GM12864 (cell line): ENCODE measurements around the gene OR51V1.
"Not testable (repeated sequence)": the region's sequence is repeated elsewhere in the genome, so short reads cannot be mapped to it uniquely, and the experiment has no call there.

Experiments
- DNase-seq: peaks from one replicate; pipeline ENCODE4 v3.0.0-alpha.2; 2011; ENCODE audit warnings: low read depth
- H3K4me3 ChIP-seq: 2 replicates; pipeline ENCODE4 v1.5.1; 2011; ENCODE audit warnings: mild to moderate bottlenecking, low read depth, low read length, control low read depth
- TF ChIP-seq, protein P1 (sequence below): IDR thresholded peaks from 2 replicates; pipeline ENCODE4 v1.5.1; 2011; ENCODE audit warnings: low read depth, mild to moderate bottlenecking, moderate library complexity, low read length, control low read depth, inconsistent platforms; ENCODE audit errors: missing control alignments

The OR51V1 gene, protein sequence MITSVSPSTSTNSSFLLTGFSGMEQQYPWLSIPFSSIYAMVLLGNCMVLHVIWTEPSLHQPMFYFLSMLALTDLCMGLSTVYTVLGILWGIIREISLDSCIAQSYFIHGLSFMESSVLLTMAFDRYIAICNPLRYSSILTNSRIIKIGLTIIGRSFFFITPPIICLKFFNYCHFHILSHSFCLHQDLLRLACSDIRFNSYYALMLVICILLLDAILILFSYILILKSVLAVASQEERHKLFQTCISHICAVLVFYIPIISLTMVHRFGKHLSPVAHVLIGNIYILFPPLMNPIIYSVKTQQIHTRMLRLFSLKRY

DNA sequence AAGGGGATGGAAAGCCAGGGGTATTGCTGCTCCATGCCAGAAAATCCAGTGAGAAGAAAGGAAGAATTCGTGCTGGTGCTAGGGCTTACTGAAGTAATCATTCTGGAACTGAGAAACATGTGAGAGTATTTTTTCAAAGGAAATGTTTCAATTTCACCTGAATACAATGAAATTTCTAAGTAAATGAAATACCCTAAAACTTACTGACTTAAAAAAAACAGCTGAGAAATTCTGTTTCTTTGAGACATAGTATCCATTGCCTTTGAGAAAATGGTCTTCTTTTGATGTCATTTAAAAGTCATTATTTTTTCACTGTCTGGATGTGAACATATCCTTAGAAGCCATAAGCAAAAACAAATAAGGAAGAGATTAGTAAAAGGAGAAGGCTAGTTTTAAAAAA is at the start of gene OR51V1:
Gene OR51V1, minus strand, starts transcription at position 101 of the 400 bp plus-strand sequence. Its CDS starts 0 bp downstream, at position 101.
- DNase-seq = no peak
- TF ChIP-seq, protein P1, sequence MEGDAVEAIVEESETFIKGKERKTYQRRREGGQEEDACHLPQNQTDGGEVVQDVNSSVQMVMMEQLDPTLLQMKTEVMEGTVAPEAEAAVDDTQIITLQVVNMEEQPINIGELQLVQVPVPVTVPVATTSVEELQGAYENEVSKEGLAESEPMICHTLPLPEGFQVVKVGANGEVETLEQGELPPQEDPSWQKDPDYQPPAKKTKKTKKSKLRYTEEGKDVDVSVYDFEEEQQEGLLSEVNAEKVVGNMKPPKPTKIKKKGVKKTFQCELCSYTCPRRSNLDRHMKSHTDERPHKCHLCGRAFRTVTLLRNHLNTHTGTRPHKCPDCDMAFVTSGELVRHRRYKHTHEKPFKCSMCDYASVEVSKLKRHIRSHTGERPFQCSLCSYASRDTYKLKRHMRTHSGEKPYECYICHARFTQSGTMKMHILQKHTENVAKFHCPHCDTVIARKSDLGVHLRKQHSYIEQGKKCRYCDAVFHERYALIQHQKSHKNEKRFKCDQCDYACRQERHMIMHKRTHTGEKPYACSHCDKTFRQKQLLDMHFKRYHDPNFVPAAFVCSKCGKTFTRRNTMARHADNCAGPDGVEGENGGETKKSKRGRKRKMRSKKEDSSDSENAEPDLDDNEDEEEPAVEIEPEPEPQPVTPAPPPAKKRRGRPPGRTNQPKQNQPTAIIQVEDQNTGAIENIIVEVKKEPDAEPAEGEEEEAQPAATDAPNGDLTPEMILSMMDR = no peak
- no peak within 1 kb of the TSS for H3K4me3 ChIP-seq

DNA sequence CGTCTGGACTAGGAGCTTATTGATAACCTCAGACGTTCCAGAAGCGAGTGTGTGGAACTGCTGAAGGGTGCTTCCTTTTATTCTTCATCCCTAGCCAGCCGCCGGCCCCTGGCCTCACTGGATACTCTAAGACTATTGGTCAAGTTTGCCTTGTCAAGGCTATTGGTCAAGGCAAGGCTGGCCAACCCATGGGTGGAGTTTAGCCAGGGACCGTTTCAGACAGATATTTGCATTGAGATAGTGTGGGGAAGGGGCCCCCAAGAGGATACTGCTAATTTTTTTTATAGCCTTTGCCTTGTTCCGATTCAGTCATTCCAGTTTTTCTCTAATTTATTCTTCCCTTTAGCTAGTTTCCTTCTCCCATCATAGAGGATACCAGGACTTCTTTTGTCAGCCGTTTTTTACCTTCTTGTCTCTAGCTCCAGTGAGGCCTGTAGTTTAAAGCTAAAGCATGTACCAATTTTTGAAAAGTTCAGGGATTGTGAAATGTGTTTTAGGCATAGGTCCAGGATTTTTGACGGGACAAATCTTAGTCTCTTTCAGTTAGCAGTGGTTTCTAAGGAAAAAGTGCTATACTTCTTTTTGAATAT is 49.4 kb upstream of the OR51V1 start, which contains the start of gene HBG1:
Gene HBG1, minus strand, starts transcription at position 51 of the 590 bp plus-strand sequence. CDS start 53 bp downstream, outside the sequence.
- H3K4me3 ChIP-seq, DNase-seq: not testable (repeated sequence)

DNA sequence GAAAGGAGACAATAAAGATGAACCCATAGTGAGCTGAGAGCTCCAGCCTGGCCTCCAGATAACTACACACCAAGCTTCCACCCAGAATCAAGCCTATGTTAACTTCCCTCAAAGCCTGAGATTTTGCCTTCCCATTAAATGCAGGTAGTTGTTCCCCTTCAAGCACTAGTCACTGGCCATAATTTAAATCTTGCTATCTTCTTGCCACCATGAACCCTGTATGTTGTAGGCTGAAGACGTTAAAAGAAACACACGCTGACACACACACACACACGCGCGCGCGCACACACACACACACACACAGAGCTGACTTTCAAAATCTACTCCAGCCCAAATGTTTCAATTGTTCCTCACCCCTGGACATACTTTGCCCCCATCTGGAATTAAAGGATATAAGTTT is 48.0 kb upstream of the OR51V1 start:
- not testable (repeated sequence) for DNase-seq, H3K4me3 ChIP-seq

DNA sequence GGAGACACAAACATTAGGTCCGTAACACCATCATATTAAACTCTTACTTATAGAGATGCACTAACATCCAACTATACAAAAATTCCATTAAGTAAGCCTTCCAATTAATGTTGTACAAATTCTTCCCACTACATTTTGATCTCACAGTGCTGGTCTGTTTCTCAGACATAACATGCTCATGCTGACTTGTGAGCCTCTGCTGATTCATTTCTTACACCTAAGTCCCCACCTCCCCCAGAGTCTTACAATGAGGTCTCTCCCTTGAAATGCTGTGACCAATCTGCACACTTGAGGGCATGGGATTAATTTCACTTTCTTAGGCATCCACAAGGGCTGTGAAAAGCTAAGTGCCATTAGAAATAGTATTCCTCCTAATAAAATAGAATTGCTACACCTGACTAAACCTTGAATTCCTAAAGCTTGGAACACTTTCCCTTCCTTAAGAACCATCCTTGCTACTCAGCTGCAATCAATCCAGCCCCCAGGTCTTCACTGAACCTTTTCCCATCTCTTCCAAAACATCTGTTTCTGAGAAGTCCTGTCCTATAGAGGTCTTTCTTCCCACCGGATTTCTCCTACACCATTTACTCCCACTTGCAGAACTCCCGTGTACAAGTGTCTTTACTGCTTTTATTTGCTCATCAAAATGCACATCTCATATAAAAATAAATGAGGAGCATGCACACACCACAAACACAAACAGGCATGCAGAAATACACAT is 47.1 kb upstream of the OR51V1 start:
- no peak overlapping the region for H3K4me3 ChIP-seq
- TF ChIP-seq, protein P1 = no peak
- DNase-seq = no peak

DNA sequence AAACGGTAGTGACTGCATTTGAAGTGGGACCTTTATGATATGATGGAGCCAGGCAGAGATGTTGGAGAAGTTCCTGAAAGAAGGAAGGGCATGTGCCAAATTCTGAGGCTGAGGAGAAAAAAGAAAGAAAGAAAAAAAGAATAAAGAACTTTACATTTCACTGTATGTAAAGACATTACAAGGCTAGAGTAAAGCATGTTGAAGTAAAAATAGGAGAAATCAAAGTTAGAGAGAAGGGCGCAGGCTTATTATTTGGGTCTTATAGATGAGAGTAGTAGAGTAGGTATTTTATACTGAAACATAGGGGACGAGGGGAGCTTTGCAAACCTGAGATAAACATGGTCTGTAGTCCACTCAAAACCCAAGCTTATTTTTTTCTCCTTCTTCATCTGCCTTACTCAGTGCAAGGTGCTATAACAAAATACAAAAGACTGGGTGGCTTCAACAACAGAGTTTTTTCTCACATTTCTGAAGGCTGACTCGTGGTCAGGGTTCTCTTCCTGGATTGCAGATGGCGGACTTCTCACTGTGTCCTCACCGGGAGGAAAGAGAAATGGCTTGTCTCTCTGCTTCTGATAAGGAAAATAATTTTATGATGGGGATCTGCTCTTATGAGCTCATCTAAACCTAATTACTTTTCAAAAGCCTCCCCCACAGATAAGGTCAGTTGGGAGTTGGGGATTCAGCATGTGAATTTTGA is 46.4 kb upstream of the OR51V1 start:
- H3K4me3 ChIP-seq = no peak overlapping the region
- DNase-seq = no peak
- TF ChIP-seq, protein P1 = no peak

DNA sequence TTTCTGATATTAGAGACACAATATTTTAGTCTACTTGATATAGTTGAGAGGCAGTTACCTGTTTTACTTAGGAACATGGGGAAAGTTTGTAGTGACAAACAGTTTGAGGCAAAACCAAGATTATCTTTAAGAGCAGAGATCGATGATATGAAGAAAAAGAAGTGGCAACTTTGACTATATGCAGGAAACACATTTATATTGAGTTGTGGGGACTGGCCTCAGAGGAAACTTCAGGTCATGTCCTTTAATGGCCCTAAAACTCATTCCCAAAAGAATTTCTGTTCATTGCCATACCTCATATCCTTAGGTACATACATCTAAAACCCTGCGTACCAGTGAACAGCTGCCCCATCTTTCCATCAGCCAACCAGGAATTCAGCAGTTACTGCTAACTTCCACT is 44.7 kb upstream of the OR51V1 start:
- no peak overlapping the region for H3K4me3 ChIP-seq
- no peak for DNase-seq
- TF ChIP-seq, protein P1 = no peak

DNA sequence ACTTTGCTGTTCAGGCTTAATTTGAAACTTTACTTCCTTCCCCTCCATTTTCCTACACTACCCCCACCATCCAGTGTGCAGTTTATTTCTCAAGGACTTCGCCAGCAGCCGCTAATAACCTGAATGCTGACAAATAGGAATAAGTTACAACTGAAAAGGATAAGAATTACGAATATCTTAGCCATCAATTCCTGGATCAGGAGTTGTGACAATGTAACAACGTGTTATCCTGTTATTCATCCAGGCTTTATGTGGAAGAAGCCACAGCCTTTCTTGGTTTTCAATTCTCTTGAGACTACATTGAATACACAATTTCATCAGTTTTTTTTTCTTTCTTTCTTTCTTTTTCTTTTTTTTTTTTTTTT is 43.3 kb upstream of the OR51V1 start:
- TF ChIP-seq, protein P1 = no peak
- no peak overlapping the region for H3K4me3 ChIP-seq
- no peak for DNase-seq
